ENCODE results near the gene CREBBP.

CREBBP gene

DNA sequence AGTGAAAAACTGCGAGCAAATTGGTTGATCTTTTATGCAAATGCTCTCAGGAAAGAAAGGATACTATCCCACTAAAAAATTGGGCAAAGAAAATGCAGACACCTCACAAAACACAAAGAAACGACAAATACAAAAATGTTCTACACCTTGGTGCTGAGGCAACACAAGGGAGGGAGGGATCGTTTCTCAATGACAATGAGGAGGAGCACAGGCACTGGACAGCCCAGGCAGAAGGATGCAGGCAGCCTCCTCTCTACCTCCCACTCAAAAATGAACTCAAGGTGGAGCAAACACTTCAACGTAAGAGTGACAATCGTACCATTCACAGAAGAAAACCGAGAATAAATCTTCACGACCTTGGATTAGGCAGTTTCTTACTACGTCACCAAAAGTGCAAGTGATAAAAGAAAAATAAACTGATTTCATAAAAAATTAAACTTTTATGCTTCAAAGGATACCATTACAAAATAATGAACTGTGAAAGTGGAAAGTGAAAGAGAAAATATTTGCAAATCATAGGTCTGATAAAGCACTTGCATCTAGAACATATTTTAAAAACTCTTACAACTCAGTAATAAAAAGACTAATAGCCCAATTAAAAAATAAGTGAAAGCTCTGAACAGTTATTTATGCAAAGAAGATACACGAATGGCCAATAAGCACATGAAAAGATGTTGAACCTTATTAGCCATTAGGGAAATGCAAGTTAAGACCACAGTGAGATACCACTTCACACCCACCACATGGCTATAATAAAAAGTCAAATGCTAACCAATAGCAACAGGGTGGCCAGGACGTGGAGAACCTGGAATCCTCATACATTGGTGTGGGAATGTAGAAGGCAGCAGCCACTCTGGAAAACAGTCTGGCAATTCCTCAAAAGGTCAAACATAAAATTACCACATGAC is 82.4 kb downstream of the CREBBP start:
- DNase-seq (ENCODE audit: low read depth), result no peak

DNA sequence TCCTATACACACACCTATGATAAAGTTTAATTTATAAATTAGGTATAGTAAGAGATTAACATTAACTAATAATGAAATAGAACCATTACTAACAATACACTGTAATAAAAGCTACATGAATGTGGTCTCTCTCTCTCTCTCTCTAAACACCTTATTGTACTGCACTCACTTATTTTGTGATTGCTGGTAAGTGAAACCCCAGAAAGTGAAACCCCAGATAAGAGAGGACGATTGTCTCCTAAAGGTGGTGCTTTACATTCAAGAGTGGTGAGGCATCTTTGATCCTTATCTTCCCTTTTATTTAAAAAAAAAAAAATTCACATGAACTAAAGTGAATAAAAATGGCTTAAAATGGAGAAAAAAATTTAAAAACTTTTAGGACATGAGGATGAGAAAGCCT is 83.0 kb downstream of the CREBBP start:
- no peak for DNase-seq (ENCODE audit: low read depth)

DNA sequence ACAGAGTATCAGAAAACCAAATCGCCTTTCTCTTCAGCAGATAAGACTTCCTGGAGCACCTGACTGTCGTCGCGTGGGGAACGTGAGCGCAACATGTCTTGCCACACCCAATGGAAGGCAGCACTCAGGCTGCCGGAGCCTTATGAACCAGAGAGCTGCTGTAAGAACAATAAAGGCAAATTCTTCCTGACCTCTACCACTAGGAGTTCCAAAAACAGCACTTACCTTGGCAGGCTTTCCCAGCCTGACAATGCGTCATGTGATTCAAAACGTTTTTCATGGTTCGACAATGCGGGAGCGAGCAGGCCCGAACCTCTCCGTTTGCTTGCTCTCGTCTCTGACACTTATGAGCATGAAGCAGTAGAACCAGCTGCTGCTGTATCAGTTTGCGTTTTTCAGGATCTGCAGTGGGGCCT is 87.3 kb downstream of the CREBBP start:
- no peak for DNase-seq (ENCODE audit: low read depth)

DNA sequence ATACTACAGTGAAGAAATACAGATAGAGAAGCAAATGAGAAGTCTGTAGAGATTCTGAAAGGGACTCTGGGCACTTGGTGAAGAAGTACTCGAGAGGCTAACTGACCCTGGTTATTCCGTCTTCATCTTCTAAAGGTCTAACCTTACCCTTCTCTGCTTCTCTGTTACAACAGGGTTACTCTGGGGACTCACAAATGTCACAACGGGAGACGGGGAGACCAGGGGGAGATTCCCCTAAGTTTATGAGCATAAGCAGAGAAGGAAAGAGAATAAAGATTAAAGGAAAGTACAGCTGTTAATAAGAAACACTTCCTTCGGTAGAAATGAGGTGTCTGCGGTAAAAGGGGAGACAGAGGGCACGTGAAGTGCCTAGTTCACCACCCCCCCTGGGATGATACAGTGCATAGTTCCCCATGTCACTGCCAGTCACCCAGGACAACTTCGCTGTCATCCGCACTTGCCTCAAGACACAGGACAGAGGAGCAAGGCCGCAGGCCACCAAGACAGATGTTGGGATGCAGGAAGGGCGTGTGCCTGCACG is 88.0 kb downstream of the CREBBP start:
- no peak for DNase-seq (ENCODE audit: low read depth)

DNA sequence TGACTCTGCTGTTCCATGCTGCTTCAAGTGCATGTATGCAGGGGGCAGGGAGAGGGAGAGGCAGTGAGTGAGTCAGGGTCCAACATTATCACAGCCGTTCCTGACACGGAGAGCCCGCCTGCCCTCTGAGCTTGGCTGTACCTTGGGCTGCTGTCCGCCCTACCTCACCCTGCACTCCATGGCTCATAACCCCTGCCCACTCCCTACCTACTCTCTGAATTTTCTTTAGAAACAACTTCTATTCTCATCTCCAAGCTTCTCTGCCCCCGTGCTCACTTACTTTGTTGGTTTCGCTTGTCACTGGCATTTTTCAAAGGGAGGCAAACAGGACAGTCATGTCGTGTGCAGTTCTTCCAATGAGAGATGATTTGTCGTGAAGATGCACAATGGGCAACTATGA is 88.8 kb downstream of the CREBBP start:
- DNase-seq (ENCODE audit: low read depth), result no peak

DNA sequence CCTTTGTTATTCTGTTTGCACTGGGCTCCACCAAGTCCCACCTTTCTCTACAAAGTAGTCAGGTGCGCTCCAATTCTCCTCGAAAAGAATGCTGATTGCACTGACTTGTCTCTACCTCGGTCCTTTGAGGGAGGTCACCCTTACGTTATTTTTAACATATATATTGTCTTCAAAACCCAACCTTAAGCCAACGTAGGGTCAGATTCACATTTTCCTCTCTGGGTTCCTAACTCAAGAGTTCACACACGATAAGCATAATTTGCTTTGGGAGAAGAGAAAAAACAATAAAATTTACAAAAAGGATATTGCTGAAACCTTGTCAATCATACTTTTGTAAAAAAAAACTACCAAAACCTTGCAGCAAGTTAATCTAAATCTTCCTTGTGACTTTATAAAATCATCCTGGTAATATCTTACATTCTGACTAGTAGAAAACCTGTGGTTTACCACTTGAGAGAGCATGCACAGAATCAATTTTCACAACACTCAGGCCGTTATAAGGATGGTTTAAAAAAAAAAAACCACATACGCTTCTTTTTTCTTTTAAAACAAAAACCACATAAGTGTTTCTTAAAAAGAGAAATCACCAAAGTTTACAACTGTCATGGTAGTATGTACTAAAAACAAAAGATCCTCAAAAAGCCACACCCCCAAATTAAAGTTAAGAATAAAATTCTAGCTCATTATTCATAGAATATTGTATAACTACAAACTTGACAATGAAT is 91.0 kb downstream of the CREBBP start:
- no peak for DNase-seq (ENCODE audit: low read depth)

DNA sequence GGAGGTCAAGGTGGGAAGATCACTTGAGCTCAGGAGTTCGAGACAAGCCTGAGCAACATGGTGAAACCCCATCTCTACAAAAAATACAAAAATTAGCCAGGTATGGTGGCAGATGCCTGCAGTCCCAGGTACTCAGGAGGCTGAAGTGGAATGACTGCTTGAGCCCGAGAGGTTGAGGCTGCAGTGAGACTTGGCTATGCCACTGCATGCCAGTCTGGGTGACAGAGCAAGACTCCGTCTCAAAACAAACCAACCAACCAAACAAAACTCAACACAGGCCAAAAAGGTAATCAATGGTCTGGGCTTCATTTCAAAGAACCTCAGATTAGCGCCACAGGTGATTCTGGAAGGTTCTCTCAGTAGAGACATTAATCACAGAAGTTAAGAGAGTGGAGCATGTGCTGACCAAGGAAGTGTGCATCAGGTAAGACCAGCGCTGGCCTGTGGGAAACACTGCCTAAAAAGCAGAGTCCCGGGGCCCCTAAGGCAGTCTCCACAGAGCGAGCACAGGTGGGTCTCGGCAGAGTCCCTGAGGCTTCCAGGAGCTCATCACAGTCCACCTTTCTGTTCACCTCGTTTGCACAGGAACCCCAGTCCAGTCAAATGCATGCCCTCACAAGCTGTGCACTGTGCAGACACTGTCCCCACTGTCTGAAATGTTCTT is 91.7 kb downstream of the CREBBP start:
- no peak for DNase-seq (ENCODE audit: low read depth)

DNA sequence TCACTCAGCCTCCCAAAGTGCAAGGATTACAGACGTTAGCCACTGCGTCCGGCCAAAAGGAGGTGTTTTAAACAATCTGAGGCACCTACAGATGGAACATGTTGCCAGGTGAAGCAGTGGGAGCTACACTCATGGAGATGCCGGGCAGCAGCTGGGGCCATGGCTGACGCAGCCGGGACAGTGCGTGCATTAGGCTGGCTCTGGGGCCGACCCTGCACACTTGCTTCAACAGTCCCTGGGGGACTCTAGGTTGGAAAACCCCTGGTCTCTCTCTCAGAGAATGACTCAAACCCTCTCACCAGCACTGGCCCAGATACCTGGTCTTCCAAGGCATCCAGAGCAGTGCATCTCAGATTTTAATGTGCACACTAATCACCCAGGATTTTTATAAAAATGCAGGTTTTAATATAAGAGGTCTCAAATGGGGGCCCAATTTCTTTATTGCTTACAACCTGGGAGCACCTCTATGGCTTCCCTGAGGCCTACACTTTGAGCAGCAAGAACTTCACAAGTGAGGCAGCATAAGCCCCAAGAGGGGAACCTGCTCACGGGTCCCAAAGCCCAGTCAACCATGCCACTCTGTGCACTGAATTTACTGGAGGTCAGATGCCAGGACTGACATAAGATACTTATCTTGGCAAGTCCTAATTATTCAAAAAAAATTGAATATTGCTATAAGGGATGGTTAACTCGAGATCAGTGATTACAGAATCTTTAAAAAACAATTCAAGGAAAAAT is 92.4 kb downstream of the CREBBP start:
- no peak for DNase-seq (ENCODE audit: low read depth)

DNA sequence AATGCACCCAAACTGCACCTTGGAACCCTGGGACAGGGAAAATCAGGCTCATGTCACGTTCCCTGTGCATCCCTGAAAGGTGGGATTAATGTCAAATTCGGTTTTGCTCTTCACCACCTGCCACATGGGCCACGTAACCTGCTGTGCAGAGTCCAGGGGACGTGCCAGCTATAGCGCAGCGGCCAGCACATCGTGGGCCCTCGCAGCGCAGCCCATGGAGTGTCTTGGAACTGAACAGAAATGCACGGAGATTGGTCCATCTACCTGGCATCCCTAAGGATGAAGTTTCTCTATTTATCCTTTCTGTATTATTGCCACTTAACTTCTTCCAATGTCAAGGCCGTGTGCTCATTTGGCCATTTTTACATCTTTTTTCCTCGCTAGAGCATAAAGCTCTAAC is 95.1 kb downstream of the CREBBP start:
- DNase-seq (ENCODE audit: low read depth), result no peak

DNA sequence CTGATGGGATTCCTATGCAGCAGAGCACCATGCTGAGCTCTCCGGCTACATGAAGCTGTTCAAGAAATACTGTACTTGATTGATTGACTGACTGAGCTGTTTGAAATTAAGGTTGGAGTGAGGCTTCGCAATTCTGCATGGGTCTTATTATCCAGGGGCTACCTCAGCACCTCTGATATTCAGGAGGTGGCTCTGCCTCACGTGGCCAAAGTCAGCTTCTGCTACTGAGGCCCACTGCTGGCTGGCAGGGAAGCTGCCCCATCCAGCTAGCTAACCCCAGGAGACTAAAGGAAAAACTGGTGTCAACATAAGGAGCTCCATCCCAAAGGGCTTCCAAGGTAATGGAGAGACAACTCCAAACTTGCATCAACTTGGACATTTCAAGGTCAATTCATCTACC is 97.0 kb downstream of the CREBBP start:
- no peak for DNase-seq (ENCODE audit: low read depth)

DNA sequence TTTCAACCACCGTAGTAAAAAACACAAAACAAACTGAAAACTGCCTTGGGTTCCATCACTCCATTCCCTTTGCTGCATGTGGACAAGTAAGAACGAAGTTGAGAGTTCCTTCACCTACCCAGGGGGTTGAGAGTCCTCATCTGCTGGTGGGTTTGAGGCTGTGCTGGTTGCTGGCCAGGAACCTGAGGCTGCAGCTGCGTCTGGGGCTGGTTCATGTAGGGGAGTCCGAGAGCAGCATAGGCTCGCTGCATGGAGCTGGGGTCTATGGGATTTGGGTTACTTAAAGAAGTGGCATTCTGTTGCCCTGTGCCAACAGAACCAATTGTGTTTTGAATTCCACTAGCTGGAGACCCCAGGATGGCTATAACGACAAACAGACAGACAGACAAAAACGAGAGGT is 97.9 kb downstream of the CREBBP start:
- DNase-seq (ENCODE audit: low read depth), result no peak

DNA sequence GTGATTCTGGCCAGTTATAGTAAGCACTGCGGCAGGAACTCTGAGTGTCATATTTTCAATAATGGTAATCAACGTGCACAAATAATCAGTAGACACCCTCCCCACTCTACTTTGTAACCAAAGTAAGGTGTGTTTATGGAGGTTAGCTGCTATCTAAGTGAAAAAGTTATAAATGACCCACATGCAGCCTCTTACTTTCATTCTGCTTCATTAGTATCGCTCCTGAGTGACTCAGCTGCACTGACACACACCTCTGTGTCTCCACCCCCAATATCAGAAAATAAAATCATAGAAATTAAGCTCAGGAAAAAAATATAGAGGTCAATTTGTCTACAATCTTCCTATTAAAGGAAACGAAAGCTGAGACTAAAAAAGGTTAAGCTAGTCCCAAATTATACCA is 99.1 kb downstream of the CREBBP start:
- no peak for DNase-seq (ENCODE audit: low read depth)

DNA sequence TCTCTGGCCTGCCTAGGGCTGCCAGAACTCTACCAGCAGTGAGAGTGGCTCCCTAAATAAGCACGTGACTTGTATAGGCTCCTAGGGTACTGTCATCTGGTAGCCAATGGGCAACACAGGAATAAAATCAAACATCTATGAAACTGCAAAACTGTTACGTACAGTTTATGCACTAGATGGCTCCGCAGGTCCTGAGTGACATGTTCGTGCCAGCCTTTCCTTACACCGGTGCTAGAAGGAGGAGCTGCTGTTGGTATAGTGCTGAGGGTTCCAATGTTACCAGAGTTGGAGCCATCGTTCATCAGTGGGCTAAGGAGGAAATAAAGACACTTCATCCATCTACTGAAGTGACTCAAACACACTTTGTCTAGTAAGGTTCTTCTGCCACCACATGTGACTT is 99.9 kb downstream of the CREBBP start:
- no peak for DNase-seq (ENCODE audit: low read depth)

DNA sequence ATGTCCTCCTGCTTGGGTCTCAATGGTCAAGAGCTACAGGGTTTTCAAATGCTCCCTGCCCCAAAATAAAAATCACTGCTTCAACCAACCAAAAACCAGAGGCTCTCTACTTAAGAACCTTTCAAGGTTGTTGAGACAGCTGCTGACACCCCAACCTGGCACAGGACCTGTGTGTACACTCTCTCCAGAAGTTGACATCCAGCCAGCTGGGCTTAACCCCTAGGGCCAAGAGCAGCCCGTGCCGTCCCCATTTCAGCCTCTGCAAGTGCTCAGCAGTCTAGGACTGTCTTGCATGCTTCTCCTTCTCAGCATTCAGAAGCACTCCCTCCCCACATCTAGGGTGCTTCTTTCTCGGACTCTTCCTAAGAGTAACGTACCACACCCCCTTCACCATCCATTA is 104.2 kb downstream of the CREBBP start:
- DNase-seq (ENCODE audit: low read depth), result no peak

DNA sequence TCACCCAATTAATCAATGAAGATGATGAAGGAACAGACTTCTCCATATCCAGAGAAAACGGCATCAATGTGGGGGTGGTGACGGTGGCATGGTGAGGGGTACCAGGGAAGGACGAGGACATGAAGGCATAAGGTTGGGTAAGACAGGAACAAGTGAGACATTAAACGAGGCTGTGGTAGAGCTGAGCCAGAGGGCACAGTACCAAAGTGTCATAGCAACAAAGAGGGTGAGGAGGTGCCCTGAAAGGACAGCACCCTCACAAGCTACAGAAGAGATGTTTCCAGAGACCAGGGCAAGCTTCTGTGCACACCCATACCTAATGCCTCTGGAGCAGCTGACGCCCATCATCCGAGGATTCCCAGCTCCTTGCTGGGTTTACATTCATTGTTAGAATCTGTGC is 105.7 kb downstream of the CREBBP start:
- no peak for DNase-seq (ENCODE audit: low read depth)

DNA sequence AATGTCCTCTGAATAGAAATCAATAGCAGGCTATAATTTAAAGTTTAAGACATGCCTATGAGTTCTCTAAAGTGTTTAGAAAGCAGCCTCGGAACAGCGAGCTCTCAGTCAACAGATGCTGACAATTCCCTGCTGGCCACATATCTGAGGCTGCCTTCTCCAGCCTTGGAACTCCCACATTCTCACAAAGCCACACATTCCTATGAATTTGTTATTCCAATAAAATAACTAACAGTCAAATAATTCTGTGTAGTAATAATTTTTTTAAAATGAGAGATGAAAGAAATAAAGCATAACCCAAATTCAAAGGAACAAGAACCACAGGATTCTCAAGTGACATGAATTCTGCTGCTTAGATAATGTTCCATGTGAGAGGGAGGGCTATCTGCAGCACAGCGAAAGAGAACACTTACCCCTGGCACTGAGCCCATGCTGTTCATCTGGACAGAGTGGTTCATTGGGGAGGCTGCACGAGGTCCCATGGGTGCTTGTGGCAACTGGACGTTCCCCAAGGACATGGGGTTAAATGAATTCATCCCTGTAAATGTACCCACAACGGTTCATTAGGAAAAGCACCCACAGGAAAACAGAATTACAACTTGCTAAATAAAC is 106.3 kb downstream of the CREBBP start:
- no peak for DNase-seq (ENCODE audit: low read depth)

DNA sequence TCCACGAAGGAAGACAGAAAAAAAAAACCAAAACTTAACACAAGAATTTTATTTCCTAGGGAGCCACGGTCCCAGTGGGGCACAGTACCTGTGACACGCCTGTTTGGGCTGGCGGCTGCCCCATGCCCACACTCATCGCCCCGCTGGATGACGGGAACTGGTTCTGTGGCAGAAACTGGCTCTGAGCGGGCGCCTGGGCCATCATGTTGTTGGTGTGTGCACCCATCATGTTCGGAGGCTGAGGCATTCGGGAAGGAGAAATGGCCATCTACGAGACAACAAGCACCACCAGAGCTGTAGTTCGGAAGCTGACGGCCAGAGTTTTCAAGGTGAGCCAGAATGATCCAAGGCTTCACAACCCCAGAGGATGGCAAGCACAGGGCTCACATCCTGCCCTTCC is 106.8 kb downstream of the CREBBP start:
- no peak for DNase-seq (ENCODE audit: low read depth)

DNA sequence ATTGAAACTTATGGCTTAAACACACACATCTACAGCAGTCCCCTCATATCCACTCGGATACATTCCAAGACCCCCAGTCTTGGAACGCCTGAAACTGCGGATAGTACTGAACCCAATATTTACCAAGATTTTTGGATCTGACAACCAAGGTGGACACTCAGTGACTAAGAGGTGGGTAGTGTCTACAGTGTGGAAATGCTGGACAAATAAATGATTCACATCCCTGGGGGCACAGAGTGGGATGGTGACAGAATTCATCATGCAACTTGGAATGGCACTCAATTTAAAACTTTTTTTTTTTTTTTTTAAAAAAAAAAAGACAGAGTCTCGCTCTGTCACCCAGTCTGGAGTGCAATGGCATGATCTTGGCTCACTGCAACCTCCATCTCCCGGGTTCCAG is 109.0 kb downstream of the CREBBP start:
- DNase-seq (ENCODE audit: low read depth), result no peak

DNA sequence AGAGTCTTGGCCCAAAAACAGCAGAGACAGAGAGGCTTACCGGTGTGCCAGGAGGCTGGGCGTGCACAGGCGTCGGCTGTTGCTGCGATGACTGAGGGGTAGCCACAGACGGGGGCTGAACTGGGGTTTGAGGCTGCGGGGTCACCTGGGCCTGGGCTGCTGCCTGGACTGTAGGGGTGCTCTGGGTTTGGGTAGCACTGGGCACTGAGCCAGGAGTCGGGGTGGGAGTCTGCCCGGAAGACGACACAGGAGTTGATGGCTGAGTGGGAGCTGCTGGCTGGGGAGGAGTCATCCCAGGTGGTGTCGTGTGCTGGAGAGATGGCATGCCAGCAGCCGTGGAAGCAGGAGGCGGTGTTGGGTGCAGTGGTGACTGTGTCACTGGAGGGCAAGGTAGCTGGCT is 110.0 kb downstream of the CREBBP start:
- DNase-seq (ENCODE audit: low read depth), result no peak

DNA sequence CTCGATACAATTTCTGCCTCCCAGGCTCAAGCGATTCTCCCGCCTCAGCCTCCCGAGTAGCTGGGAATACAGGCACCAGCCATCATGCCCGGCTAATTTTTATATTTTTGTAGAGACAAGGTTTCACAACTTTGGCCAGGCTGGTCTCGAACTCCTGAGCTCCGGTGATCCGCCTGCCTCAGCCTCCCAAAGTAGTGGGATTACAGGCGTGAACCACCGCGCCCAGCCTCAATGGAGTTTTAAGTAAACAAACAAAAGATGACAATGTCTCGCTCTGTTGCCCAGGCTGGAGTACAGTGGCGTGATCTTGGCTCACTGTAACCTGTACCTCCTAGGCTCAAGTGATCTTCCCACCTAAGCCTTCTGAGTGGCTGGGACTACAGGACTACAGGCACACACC is 110.6 kb downstream of the CREBBP start:
- DNase-seq (ENCODE audit: low read depth), result no peak

DNA sequence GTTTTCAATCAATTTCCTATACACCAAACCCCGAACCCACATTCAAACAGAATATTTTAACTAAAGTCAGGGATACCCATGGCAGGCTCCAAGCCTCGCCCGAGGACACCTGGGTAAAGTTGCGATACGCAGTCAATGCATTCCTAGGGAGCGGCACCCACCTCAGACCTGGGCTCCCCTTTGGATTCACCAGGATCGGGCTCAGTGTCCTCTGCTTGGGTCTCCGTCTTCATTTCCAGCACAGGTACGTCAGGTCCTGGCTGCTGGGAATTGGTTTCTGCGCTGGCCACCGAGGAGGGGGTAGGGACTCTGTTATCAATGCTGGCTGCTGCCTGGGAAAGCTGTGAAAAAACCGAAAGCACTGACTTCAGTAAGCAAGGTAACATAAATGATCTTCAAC is 111.5 kb downstream of the CREBBP start:
- no peak for DNase-seq (ENCODE audit: low read depth)
